Neuronal stem cell (in vitro differentiated cells): ENCODE results near the gene LRRC49.
A peak's percentile ranks its signal among the peaks of the same experiment; 100 is the strongest.

Experiments
- DNase-seq: peaks from one replicate; pipeline ENCODE4 v3.0.0-alpha.2; 2013; ENCODE audit warnings: low spot score
- H2AFZ ChIP-seq: one replicate; pipeline ENCODE4 v1.6.1; 2013; ENCODE audit warnings: mild to moderate bottlenecking, low read length, inconsistent platforms
- H2AK5ac ChIP-seq: 2 replicates; pipeline ENCODE4 v1.6.1; 2013; ENCODE audit warnings: low read depth, mild to moderate bottlenecking, inconsistent platforms, low read length, moderate library complexity, mixed read lengths
- H2BK120ac ChIP-seq: 2 replicates; pipeline ENCODE4 v1.6.1; 2013; ENCODE audit warnings: low read depth, mild to moderate bottlenecking, inconsistent platforms, low read length, moderate library complexity, mixed read lengths
- H2BK12ac ChIP-seq: one replicate; pipeline ENCODE4 v1.6.1; 2013; ENCODE audit warnings: low read length, inconsistent platforms
- H2BK15ac ChIP-seq: 2 replicates; pipeline ENCODE4 v1.6.1; 2013; ENCODE audit warnings: mild to moderate bottlenecking, low read length, inconsistent platforms, mixed read lengths
- H2BK5ac ChIP-seq: one replicate; pipeline ENCODE4 v1.6.1; 2013; ENCODE audit warnings: inconsistent platforms, mild to moderate bottlenecking, low read length, moderate library complexity
- H3K14ac ChIP-seq: one replicate; pipeline ENCODE4 v1.6.1; 2013; ENCODE audit warnings: low read length, inconsistent platforms
- H3K18ac ChIP-seq: 2 replicates; pipeline ENCODE4 v1.6.1; 2013; ENCODE audit warnings: low read length, inconsistent platforms
- H3K23ac ChIP-seq: 2 replicates; pipeline ENCODE4 v1.6.1; 2013; ENCODE audit warnings: low read depth, mild to moderate bottlenecking, mixed read lengths, low read length, inconsistent platforms; ENCODE audit not compliant: poor library complexity
- H3K27ac ChIP-seq: replicated peaks from 3 replicates; pipeline ENCODE4 v1.5.1; 2013; ENCODE audit warnings: low read length, inconsistent platforms
- H3K27me3 ChIP-seq, 3 experiments: 2 replicates each; pipeline ENCODE4 v1.6.1; 2013; ENCODE audit warnings: low read length in 3 of 3, mild to moderate bottlenecking in 2 of 3, inconsistent platforms in 1 of 3, low read depth in 1 of 3, mixed read lengths in 1 of 3, moderate library complexity in 1 of 3; ENCODE audit not compliant: control insufficient read depth in 3 of 3, insufficient read depth in 3 of 3
- H3K36me3 ChIP-seq, 2 donors: replicated peaks in 1 of 2; 2 replicates each; pipeline ENCODE4 v1.6.1; 2013; ENCODE audit warnings: low read length in 2 of 2; ENCODE audit not compliant: control insufficient read depth in 2 of 2, insufficient read depth in 2 of 2
- H3K4ac ChIP-seq: 2 replicates; pipeline ENCODE4 v1.6.1; 2013; ENCODE audit warnings: inconsistent platforms, mild to moderate bottlenecking, low read length, moderate library complexity
- H3K4me1 ChIP-seq, 2 donors: 1 replicate in 1 of 2; 2 replicates in 1 of 2; pipeline ENCODE4 v1.6.1; 2013; ENCODE audit warnings: low read length in 2 of 2, low read depth in 1 of 2; ENCODE audit not compliant: control insufficient read depth in 2 of 2, insufficient read depth in 1 of 2
- H3K4me2 ChIP-seq: one replicate; pipeline ENCODE4 v1.6.1; 2013; ENCODE audit warnings: mild to moderate bottlenecking, low read length, inconsistent platforms; ENCODE audit not compliant: insufficient read depth, poor library complexity, severe bottlenecking
- H3K4me3 ChIP-seq, 2 donors: 2 replicates each; pipeline ENCODE4 v1.5.1; 2013; ENCODE audit warnings: low read length in 2 of 2, mild to moderate bottlenecking in 2 of 2, inconsistent platforms in 1 of 2, moderate library complexity in 1 of 2
- H3K79me1 ChIP-seq: one replicate; pipeline ENCODE4 v1.6.1; 2013; ENCODE audit warnings: low read depth, mild to moderate bottlenecking, inconsistent platforms, low read length, moderate library complexity
- H3K9ac ChIP-seq: one replicate; pipeline ENCODE4 v1.6.1; 2013; ENCODE audit warnings: mild to moderate bottlenecking, low read depth, low read length, inconsistent platforms; ENCODE audit not compliant: poor library complexity
- H3K9me3 ChIP-seq, 2 donors: replicated peaks in 1 of 2; 2 replicates each; pipeline versions ENCODE3 to v1.6.1; 2013; ENCODE audit warnings: low read length in 2 of 2, mild to moderate bottlenecking in 2 of 2, inconsistent platforms in 1 of 2, low read depth in 1 of 2, mixed read lengths in 1 of 2, moderate library complexity in 1 of 2; ENCODE audit not compliant: control insufficient read depth in 2 of 2, insufficient read depth in 1 of 2
- H4K8ac ChIP-seq: one replicate; pipeline ENCODE4 v1.6.1; 2013; ENCODE audit warnings: low read depth, mild to moderate bottlenecking, inconsistent platforms, low read length, moderate library complexity
- H4K91ac ChIP-seq: one replicate; pipeline ENCODE4 v1.6.1; 2013; ENCODE audit warnings: low read length, low read depth, mild to moderate bottlenecking, inconsistent platforms; ENCODE audit not compliant: poor library complexity
- WGBS, 2 donors: extraction: QIAGEN DNeasy Blood & Tissue Kit; methylation state at CpG; one replicate each; pipeline ENCODE4 v1.1.7; 2013; ENCODE audit warnings: missing lambda C conversion rate in 2 of 2, mixed read lengths in 1 of 2; ENCODE audit not compliant: insufficient read length in 2 of 2, insufficient replicate concordance in 1 of 2; ENCODE audit errors: extremely low coverage in 2 of 2; 5-methylcytosine and 5-hydroxymethylcytosine counted together

LRRC49 gene

DNA sequence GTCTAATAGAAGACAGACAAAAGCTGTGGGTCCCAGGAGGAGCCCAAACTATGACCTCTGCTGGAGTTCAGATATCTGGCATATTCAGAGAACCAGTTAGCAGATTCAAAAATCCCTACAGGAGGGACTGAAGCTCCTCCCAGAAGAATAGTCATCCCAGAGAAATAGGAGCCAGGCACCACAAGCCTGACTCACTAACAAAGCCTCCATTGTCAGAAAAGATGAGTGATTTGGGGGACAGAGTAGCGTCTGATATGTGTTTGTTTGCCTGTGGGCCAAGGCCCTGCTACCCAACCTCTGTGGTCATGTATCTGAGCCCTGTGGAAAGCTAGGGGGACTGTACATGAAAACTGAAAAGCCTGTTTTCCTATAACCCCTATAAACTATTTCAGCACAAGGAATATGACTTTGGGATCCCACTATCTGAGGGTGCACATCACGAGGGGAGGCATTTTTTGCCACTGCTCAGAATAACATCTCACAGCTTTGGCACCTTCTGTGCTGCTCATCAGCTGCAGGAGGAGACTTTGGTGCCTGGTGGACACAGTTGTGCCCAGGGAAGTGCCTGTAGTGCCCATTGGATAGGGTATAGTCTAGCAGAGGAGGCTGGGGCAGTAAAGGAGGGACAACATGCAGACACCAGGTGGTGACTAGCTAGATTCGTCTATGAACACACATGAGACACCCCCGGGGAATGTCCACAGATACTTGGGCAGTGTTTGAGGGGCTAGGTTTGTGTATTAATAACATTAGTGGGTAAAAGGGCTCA, 29.0 kb upstream of the LRRC49 start:
- no peak for DNase-seq
- Histone ChIP-seq H2BK15ac (no peak overlapping the region), H3K23ac (no peak overlapping the region), H3K4me1 (no peaks in the 10 kb centered on the region), H3K27ac (no peak overlapping the region), H3K14ac (no peak overlapping the region), H3K4me2 (no peak overlapping the region), H4K8ac (no peak overlapping the region), H3K4ac (no peak overlapping the region), H3K27me3 (no peaks in the 10 kb centered on the region), H3K9ac (no peak overlapping the region), H2BK120ac (no peak overlapping the region), H3K18ac (peak overlapping the region; percentile 16), H3K9me3 (no peaks in the 10 kb centered on the region), H2AFZ (no peak overlapping the region), H3K79me1 (no peaks in the 10 kb centered on the region), H2BK12ac (no peak overlapping the region), H2AK5ac (no peak overlapping the region), H4K91ac (no peak overlapping the region), H3K36me3 (no peaks in the 10 kb centered on the region), H3K4me3 (no peak overlapping the region), H2BK5ac (no peak overlapping the region)
- no CpG with 5 or more reads among the region's 4 CpGs for WGBS, 2 donors

DNA sequence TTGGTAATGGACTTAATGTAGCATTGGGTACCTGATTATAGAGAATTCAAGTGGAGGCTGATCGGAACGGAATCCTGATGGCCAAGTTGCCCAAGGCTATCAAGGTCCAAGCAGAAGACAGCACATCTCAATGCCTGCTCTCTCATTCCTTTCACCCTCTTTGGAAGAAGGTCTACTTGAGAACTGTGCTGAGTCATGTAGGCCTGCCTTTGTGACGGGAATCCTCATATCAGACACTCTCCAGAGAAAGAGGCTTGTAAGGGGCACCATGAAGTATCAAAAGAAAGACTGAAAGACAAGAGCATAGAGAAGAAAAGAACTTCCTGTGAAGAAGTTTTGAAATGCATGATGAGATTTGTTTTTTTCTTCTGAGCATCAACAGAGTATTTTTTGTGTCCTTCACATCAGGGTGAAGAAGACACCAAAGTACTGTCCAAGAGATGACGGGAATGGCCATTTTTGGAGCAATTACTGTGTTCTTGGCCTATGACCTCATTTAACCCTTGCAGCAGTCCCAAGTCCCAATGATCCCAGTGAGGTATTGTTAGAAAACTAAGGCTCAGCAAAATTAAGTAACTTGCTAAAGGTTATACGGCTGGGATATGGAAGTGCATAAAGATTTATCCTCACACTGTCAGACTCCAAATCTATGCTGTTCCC, 25.5 kb upstream of the LRRC49 start:
- DNase-seq: no peak
- Histone ChIP-seq H3K14ac (no peak overlapping the region), H3K79me1 (no peaks in the 10 kb centered on the region), H3K36me3 (no peaks in the 10 kb centered on the region), H3K23ac (no peak overlapping the region), H3K27me3 (no peaks in the 10 kb centered on the region), H3K9me3 (no peaks in the 10 kb centered on the region), H3K4me1 (peaks cover 0 to 2% of the 10 kb centered on the region in 2 donors), H2BK12ac (no peak overlapping the region), H2BK120ac (no peak overlapping the region), H3K4ac (no peak overlapping the region), H2BK5ac (no peak overlapping the region), H3K4me2 (no peak overlapping the region), H2BK15ac (no peak overlapping the region), H3K4me3 (no peak overlapping the region), H2AFZ (no peak overlapping the region), H3K27ac (no peak overlapping the region), H2AK5ac (no peak overlapping the region), H4K8ac (no peak overlapping the region), H3K9ac (no peak overlapping the region), H4K91ac (no peak overlapping the region), H3K18ac (no peak overlapping the region)
- WGBS, 2 donors: no CpG with 5 or more reads among the region's 5 CpGs

DNA sequence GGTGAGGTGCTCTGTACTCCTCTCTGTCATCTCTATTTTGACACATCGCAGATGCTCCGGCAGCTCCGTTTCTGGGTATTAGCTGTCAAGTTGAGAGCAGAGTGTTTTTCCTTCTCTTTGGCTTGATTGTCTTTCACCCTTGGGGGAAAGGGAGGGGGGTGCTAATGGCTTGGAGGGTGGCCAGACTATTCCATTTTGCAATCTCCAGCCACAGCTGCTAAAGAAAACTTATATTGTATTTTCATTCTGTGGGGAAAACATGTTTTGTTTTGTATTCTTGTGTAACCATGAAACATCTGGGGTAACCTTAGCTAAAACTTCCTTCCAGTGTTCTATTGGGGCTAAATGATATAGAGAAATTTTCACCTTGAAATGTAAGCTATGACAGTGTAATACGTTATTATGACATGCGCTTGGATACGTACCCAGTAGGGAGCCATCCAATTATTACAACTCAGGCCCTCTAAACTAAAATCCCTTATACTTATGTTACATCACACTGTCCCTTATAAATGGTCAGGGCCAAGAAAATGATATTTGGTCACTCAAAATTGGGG, 24.6 kb upstream of the LRRC49 start:
- no peak overlapping the region for H3K4me2 ChIP-seq
- no peak overlapping the region for H4K91ac ChIP-seq
- no peak overlapping the region for H3K9ac ChIP-seq
- H3K18ac ChIP-seq: no peak overlapping the region
- no peaks in the 10 kb centered on the region for H3K9me3 ChIP-seq
- H2AK5ac ChIP-seq: no peak overlapping the region
- H3K4me1 ChIP-seq: peaks cover 0 to 2% of the 10 kb centered on the region in 2 donors
- no peak overlapping the region for H2BK5ac ChIP-seq
- DNase-seq: no peak
- H2BK15ac ChIP-seq: no peak overlapping the region
- no peak overlapping the region for H2AFZ ChIP-seq
- H3K14ac ChIP-seq: no peak overlapping the region
- no peak overlapping the region for H3K23ac ChIP-seq
- WGBS, 2 donors: no CpG with 5 or more reads among the region's 6 CpGs
- no peaks in the 10 kb centered on the region for H3K79me1 ChIP-seq
- no peaks in the 10 kb centered on the region for H3K36me3 ChIP-seq
- no peak overlapping the region for H4K8ac ChIP-seq
- H2BK12ac ChIP-seq: no peak overlapping the region
- no peaks in the 10 kb centered on the region for H3K27me3 ChIP-seq
- H2BK120ac ChIP-seq: no peak overlapping the region
- H3K27ac ChIP-seq: no peak overlapping the region
- H3K4me3 ChIP-seq: no peak overlapping the region
- H3K4ac ChIP-seq: no peak overlapping the region

DNA sequence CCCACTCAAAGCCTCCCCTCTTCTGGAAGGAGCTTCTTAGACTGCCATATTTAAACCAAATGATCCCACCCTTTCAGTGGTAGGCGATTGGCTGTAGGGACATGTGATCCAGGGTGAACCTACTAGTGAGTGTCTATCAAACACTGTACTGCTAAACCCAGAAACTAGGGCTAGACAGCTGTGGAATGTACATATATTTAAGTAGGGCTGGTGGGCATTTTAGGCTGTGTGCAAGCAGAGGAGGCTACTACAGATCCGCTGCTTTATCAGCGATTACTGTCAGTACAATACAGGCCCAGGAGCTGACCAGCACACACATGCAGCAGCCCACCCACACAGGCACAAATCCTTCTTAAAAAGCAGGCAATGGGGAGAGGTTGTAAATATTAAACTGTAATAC, 23.3 kb upstream of the LRRC49 start:
- no peak overlapping the region for H2BK12ac ChIP-seq
- no peak overlapping the region for H4K8ac ChIP-seq
- H3K9ac ChIP-seq: no peak overlapping the region
- H3K27me3 ChIP-seq: no peaks in the 10 kb centered on the region
- H3K4me3 ChIP-seq: no peak overlapping the region
- no peaks in the 10 kb centered on the region for H3K9me3 ChIP-seq
- no peak overlapping the region for H3K27ac ChIP-seq
- H3K4me2 ChIP-seq: no peak overlapping the region
- no peak overlapping the region for H3K23ac ChIP-seq
- no peak overlapping the region for H2BK15ac ChIP-seq
- no CpG with 5 or more reads among the region's 3 CpGs for WGBS, 2 donors
- H3K18ac ChIP-seq: no peak overlapping the region
- H3K36me3 ChIP-seq: no peaks in the 10 kb centered on the region
- H2AK5ac ChIP-seq: no peak overlapping the region
- no peak overlapping the region for H3K14ac ChIP-seq
- no peak overlapping the region for H2BK120ac ChIP-seq
- H3K79me1 ChIP-seq: no peaks in the 10 kb centered on the region
- H2AFZ ChIP-seq: peak overlapping the region; percentile 68
- no peak overlapping the region for H3K4ac ChIP-seq
- H3K4me1 ChIP-seq: peaks cover 0 to 2% of the 10 kb centered on the region in 2 donors
- no peak for DNase-seq
- H4K91ac ChIP-seq: no peak overlapping the region
- H2BK5ac ChIP-seq: no peak overlapping the region
